ENCODE measurements around the gene PHF13.
"Not testable (repeated sequence)": the region's sequence is repeated elsewhere in the genome, so short reads cannot be mapped to it uniquely, and the experiment has no call there.

The PHF13 gene

GRCh38 chr1:6660415-6661049 is 47.0 kb downstream of the PHF13 start:
- DNase-seq (ENCODE audit: low read depth in 2 of 2): no peak

GRCh38 chr1:6662468-6662867 is 48.9 kb downstream of the PHF13 start:
- not testable (repeated sequence) for DNase-seq (ENCODE audit: low read depth in 2 of 2)

- DNase-seq (ENCODE audit: low read depth in 2 of 2): no peak
Measured at GRCh38 chr1:6666696-6667095, 53.2 kb downstream of the PHF13 start.

GRCh38 chr1:6667139-6667538 is 53.6 kb downstream of the PHF13 start:
- no peak for DNase-seq (ENCODE audit: low read depth in 2 of 2)

GRCh38 chr1:6668503-6668902 is 55.0 kb downstream of the PHF13 start:
- DNase-seq (ENCODE audit: low read depth in 2 of 2): no peak

- DNase-seq (ENCODE audit: low read depth in 2 of 2): no peak
Measured at GRCh38 chr1:6672558-6672957, 59.0 kb downstream of the PHF13 start.

Measured in activated CD4-positive, alpha-beta T cell treated with anti-CD3 and anti-CD28 coated beads for 24 hours (primary cell).